HepG2 (cell line): Measurements from ENCODE around the gene GJB5. TPM values are rescaled to one million over a fixed set of nuclear protein-coding genes. Genes with fewer than 3 reads are reported as not detected.

Experiments used
- ATAC-seq: fragments of 200-7000 bp; cut with Tn5 transposase; 3 replicates; pipeline ENCODE4 v1.9.1; 2020; ENCODE audit warnings: mild to moderate bottlenecking, moderate library complexity
- BruUV-seq: library from RNA; stranded (reverse); fragments of 400-500 nt; replicated peaks from 2 replicates; lab custom pipeline; 2021; lab: Mats Ljungman, UMichigan
- CTCF ChIA-PET: fragments of 300-600 bp; formaldehyde crosslinking; extraction: SDS; loops from one replicate; lab custom pipeline; 2021; ENCODE audit warnings: low total read pairs, inconsistent platforms, low intra/inter-chr PET ratio; lab: Yijun Ruan, JAX
- POLR2A ChIA-PET: fragments of 350-600 bp; sonication (Branson Sonifier 250); formaldehyde crosslinking; loops from one replicate; lab custom pipeline; 2020; ENCODE audit warnings: antibody characterized with exemption, inconsistent platforms; lab: Yijun Ruan, JAX
- DNase-seq: peaks from one replicate; pipeline ENCODE4 v3.0.0-alpha.2; 2015; ENCODE audit warnings: low spot score
- FAIRE-seq: peaks from 3 replicates; lab custom pipeline; 2011; peaks lifted over from hg19 to GRCh38; lab: Jason Lieb, UNC
- H2AFZ ChIP-seq: one replicate; pipeline ENCODE4 v1.6.1; 2011; ENCODE audit warnings: low read length, inconsistent platforms
- H3K27ac ChIP-seq: fragments of 300-600 bp; 3 replicates; pipeline ENCODE4 v1.8.0; 2011; ENCODE audit warnings: mixed run types, mild to moderate bottlenecking, mixed read lengths, low read length, inconsistent platforms; ENCODE audit not compliant: insufficient read depth; ENCODE audit errors: extremely low read length
- H3K27me3 ChIP-seq, 2 experiments: fragments of 200-600 bp in 1 of 2; 2 replicates in 1 of 2; 3 replicates in 1 of 2; pipeline versions ENCODE4 v1.6.0 to v1.8.0; 2011; ENCODE audit warnings: low read length in 2 of 2, mild to moderate bottlenecking in 2 of 2, moderate library complexity in 2 of 2, inconsistent platforms in 1 of 2; ENCODE audit not compliant: insufficient read depth in 2 of 2, control insufficient read depth in 1 of 2
- H3K36me3 ChIP-seq, 2 experiments: fragments of 200-600 bp in 1 of 2; replicated peaks in 1 of 2; 2 replicates in 1 of 2; 3 replicates in 1 of 2; pipeline versions ENCODE4 v1.5.1 to v1.8.0; 2011; ENCODE audit warnings: low read length in 2 of 2, inconsistent platforms in 1 of 2; ENCODE audit not compliant: insufficient read depth in 2 of 2, control insufficient read depth in 1 of 2
- H3K4me1 ChIP-seq: 2 replicates; pipeline ENCODE4 v1.5.1; 2012; ENCODE audit warnings: low read length, inconsistent platforms; ENCODE audit not compliant: insufficient read depth
- H3K4me2 ChIP-seq: 2 replicates; pipeline ENCODE4 v1.6.0; 2011; ENCODE audit warnings: low read depth, low read length, inconsistent platforms
- H3K4me3 ChIP-seq, 3 experiments: fragments of 200-600 bp in 1 of 3; sonication (generic), shearing (Covaris generic) in 1 of 3; replicated peaks in 1 of 3; 2 replicates each; pipeline ENCODE4 v1.5.1; 2011 to 2016; ENCODE audit warnings: low read length in 3 of 3, inconsistent platforms in 2 of 3, low read depth in 2 of 3, mild to moderate bottlenecking in 2 of 3, control low read depth in 1 of 3, mixed read lengths in 1 of 3; ENCODE audit not compliant: insufficient read depth in 1 of 3
- H3K79me2 ChIP-seq: one replicate; pipeline ENCODE4 v1.6.1; 2011; ENCODE audit warnings: low read length, inconsistent platforms; ENCODE audit not compliant: insufficient read depth
- H3K9ac ChIP-seq: 2 replicates; pipeline ENCODE4 v1.6.0; 2011; ENCODE audit warnings: mild to moderate bottlenecking, low read depth, low read length, inconsistent platforms; ENCODE audit not compliant: insufficient read depth
- H3K9me3 ChIP-seq: 2 replicates; pipeline ENCODE4 v1.5.1; 2012; ENCODE audit warnings: mild to moderate bottlenecking, low read length
- H4K20me1 ChIP-seq: 2 replicates; pipeline ENCODE4 v1.6.0; 2011; ENCODE audit warnings: inconsistent platforms, mild to moderate bottlenecking, low read length, moderate library complexity; ENCODE audit not compliant: insufficient read depth
- BCL6 ChIP-seq: IDR thresholded peaks from 2 replicates; pipeline ENCODE4 v1.6.1; 2016; ENCODE audit warnings: missing genetic modification reagents, missing compliant biosample characterization
- DDIT3 ChIP-seq: sonication (generic); formaldehyde crosslinking; IDR thresholded peaks from 2 replicates; pipeline ENCODE4 v1.4.0; 2020; ENCODE audit warnings: mild to moderate bottlenecking, missing genetic modification reagents
- GATA4 ChIP-seq: sonication (generic); IDR thresholded peaks from 2 replicates; pipeline ENCODE4 v1.6.1; 2016; ENCODE audit warnings: antibody characterized with exemption, low read depth, borderline replicate concordance
- HHEX ChIP-seq: IDR thresholded peaks from 2 replicates; pipeline ENCODE4 v1.6.1; 2016; ENCODE audit warnings: control low read depth
- HNRNPH1 ChIP-seq: fragments of 200-400 bp; formaldehyde crosslinking; optimal IDR thresholded peaks from 2 replicates; pipeline ENCODE3; 2017; ENCODE audit warnings: mild to moderate bottlenecking, low read depth, low read length
- MYC ChIP-seq: sonication (generic); formaldehyde crosslinking; IDR thresholded peaks from 2 replicates; pipeline ENCODE4 v1.9.0; 2021; ENCODE audit warnings: missing genetic modification reagents, borderline replicate concordance
- TEF ChIP-seq: sonication (generic); formaldehyde crosslinking; IDR thresholded peaks from 2 replicates; pipeline ENCODE4 v1.5.0; 2020; ENCODE audit warnings: missing genetic modification reagents
- YY1 ChIP-seq: IDR thresholded peaks from 2 replicates; pipeline ENCODE4 v1.6.1; 2011; ENCODE audit warnings: low read length, low read depth, moderate library complexity, mild to moderate bottlenecking; ENCODE audit not compliant: insufficient read depth, insufficient replicate concordance
- ZNF530 ChIP-seq: sonication (generic); formaldehyde crosslinking; IDR thresholded peaks from 2 replicates; pipeline ENCODE4 v1.5.0; 2020; ENCODE audit warnings: low read depth, mild to moderate bottlenecking, missing genetic modification reagents
- ZNF543 ChIP-seq: sonication (generic); formaldehyde crosslinking; IDR thresholded peaks from 2 replicates; pipeline ENCODE4 v1.4.0; 2020; ENCODE audit warnings: mild to moderate bottlenecking, missing genetic modification reagents
- ZNF550 ChIP-seq: sonication (generic); formaldehyde crosslinking; IDR thresholded peaks from 2 replicates; pipeline ENCODE4 v1.4.0; 2020; ENCODE audit warnings: mild to moderate bottlenecking, missing genetic modification reagents, borderline replicate concordance
- ZNF609 ChIP-seq: sonication (generic); formaldehyde crosslinking; IDR thresholded peaks from 2 replicates; pipeline ENCODE4 v1.4.0; 2020; ENCODE audit warnings: mild to moderate bottlenecking, missing genetic modification reagents, borderline replicate concordance
- WGBS: methylation state at CpG from one replicate; pipeline ENCODE4 v1.1.6; 2017; ENCODE audit warnings: low lambda C conversion rate; 5-methylcytosine and 5-hydroxymethylcytosine counted together
- in situ Hi-C: cut with HindIII; loops from 2 replicates; pipeline ENCODE4 v1.10.0; 2017; ENCODE audit warnings: low pct_unique_long_range_greater_than_20kb; ENCODE audit not compliant: extremely low pct_ligation_motif_present
- intact Hi-C: fragments of 100-400 bp; cut with micrococcal nuclease; formaldehyde crosslinking; loops from one replicate; pipeline ENCODE4 v1.10.0; 2022; ENCODE audit not compliant: unreplicated experiment
- polyA plus RNA-seq, 8 experiments: library from polyadenylated mRNA; depleted of rRNA in 3 of 8; stranded (reverse) in 7 of 8; unstranded in 1 of 8; fragments of >200 nt; fragmentation: Illumina TruSeq in 4 of 8; extraction: Trizol in 4 of 8; gene quantifications; 2 replicates each; pipeline versions ENCODE4 v1.2.1 to v1.2.3, GENCODE V29; 2011 to 2016; ENCODE audit warnings: low read depth in 4 of 8, missing spikeins in 1 of 8, mixed read lengths in 1 of 8; ENCODE audit not compliant: insufficient read depth in 1 of 8
- total RNA-seq, 5 experiments: library from RNA; depleted of rRNA; stranded (reverse); fragments of >200 nt; fragmentation: Illumina TruSeq; extraction: Trizol; gene quantifications; 2 replicates each; pipeline ENCODE4 v1.2.3, GENCODE V29; 2016; ENCODE audit warnings: low read depth in 1 of 5

GJB5 gene
- total and polyA plus RNA-seq, 2 of the 13 experiments (the other 11 are each of a cell fraction or from before 2014, with no cell fraction given): not detected

DNA sequence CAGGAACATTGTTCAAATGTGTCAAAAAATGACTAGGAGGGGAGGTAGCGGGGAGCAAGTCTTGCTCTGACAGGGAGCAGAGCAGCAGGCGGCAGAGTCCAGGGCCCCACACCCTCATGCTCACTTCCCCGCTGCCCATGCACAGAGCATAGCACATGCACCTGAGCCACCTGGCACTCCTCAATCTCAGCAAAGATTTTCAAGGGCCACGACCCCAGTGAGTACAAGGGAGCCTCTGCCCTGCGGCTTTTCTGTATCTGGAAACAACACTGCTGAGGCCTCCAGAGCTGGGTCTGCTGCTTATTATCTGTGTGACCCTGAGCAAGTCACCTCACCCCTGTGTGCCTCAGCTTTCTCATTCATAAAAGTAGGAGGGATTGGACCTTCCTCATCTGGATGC is 25.1 kb downstream of the GJB5 start:
- no peak overlapping the region for H3K27ac ChIP-seq
- H3K4me1 ChIP-seq: no peaks in the 10 kb centered on the region
- BruUV-seq: no TSS peak
- peaks cover 10 to 34% of the 10 kb centered on the region in 2 experiments; a peak in 4 of 5 replicates for H3K27me3 ChIP-seq
- no peak overlapping the region for H3K4me2 ChIP-seq
- no peaks in the 10 kb centered on the region for H3K9me3 ChIP-seq
- no peaks in the 10 kb centered on the region for H4K20me1 ChIP-seq
- FAIRE-seq (no peak), DNase-seq (no peak), ATAC-seq (no peak)
- H3K9ac ChIP-seq: no peak overlapping the region
- H3K79me2 ChIP-seq: no peaks in the 10 kb centered on the region
- H2AFZ ChIP-seq: no peak overlapping the region
- intact Hi-C loops: no loop called here
- H3K36me3 ChIP-seq: no peaks in the 10 kb centered on the region
- in situ Hi-C loops: no loop called here
- ChIA-PET CTCF (no interaction called here), POLR2A (no interaction called here)
- TF ChIP-seq DDIT3 (CRISPR knock-in tag): no peak
- no peak for TF ChIP-seq HNRNPH1
- TF ChIP-seq BCL6 (CRISPR knock-in tag): no peak
- TF ChIP-seq ZNF550 (CRISPR knock-in tag): no peak
- TF ChIP-seq ZNF543 (CRISPR knock-in tag): no peak
- no peak for TF ChIP-seq ZNF609
- TF ChIP-seq MYC (CRISPR knock-in tag): no peak
- TF ChIP-seq TEF: no peak
- no peak for TF ChIP-seq ZNF530 (CRISPR knock-in tag)
- TF ChIP-seq HHEX (CRISPR knock-in tag): no peak
- no peak for TF ChIP-seq YY1
- TF ChIP-seq GATA4: no peak
- H3K4me3 ChIP-seq: no peak overlapping the region
- WGBS: 54% methylated on average over 3 of the region's 5 CpGs
